Adrenal gland (tissue), 5 donors: ENCODE data around the gene EMC8.

Source experiments
- CTCF ChIP-seq, 6 experiments: fragments of 450-650 bp in 4 of 6; fragments of 200-600 bp in 2 of 6; sonication (generic) in 1 of 6; IDR thresholded peaks; 1 replicate in 5 of 6; 2 replicates in 1 of 6; pipeline versions ENCODE4 v1.5.1 to v1.8.0; 2016 to 2021; ENCODE audit warnings: antibody characterized with exemption in 6 of 6, mild to moderate bottlenecking in 2 of 6, moderate library complexity in 1 of 6
- POLR2A ChIP-seq, 2 donors: fragments of 450-650 bp; IDR thresholded peaks; one replicate each; pipeline ENCODE4 v1.6.1; 2017; ENCODE audit warnings: antibody characterized with exemption in 2 of 2, mild to moderate bottlenecking in 2 of 2, moderate library complexity in 1 of 2
- donor health status: DM: no; HTN: no; CAD: no.

- TF ChIP-seq CTCF (IDR thresholded peaks at IDR 0.05) (no peak), POLR2A (IDR thresholded peaks at IDR 0.05) (no peak)
These were observed 45.4 kb downstream of the EMC8 start for GRCh38 chr16:85753976-85754375.
